Right cardiac atrium (tissue), 5 donors: ENCODE data around the gene SMIM3. TPM values are rescaled to one million over a fixed set of nuclear protein-coding genes. Genes with fewer than 3 reads are reported as not detected.
"Not testable (repeated sequence)": the region's sequence is repeated elsewhere in the genome, so short reads cannot be mapped to it uniquely, and the experiment has no call there.

Experiments
- ATAC-seq, 2 donors: fragments of 200-7000 bp; cut with Tn5 transposase; one replicate each; pipeline versions ENCODE4 v1.8.0 to v1.9.1; 2020; ENCODE audit warnings: moderate library complexity in 2 of 2, mild to moderate bottlenecking in 1 of 2
- DNase-seq, 3 donors: peaks; one replicate each; pipeline ENCODE4 v3.0.0-alpha.2; 2020
- H3K27ac ChIP-seq: one replicate; pipeline ENCODE4 v1.5.1; 2013; ENCODE audit warnings: mild to moderate bottlenecking, low read length, control low read depth, moderate library complexity
- H3K27me3 ChIP-seq: one replicate; pipeline ENCODE4 v1.6.1; 2013; ENCODE audit not compliant: control insufficient read depth, insufficient read depth
- H3K4me1 ChIP-seq: one replicate; pipeline ENCODE4 v1.6.1; 2013; ENCODE audit warnings: low read length; ENCODE audit not compliant: control insufficient read depth, insufficient read depth
- H3K4me3 ChIP-seq: one replicate; pipeline ENCODE4 v1.5.1; 2013; ENCODE audit warnings: low read length, control low read depth
- H3K9me3 ChIP-seq: one replicate; pipeline ENCODE4 v1.6.1; 2013; ENCODE audit warnings: low read length; ENCODE audit not compliant: control insufficient read depth
- WGBS: extraction: QIAGEN DNeasy Blood & Tissue Kit; methylation state at CpG from one replicate; pipeline ENCODE4 v1.1.7; 2013; 5-methylcytosine and 5-hydroxymethylcytosine counted together
- intact Hi-C, 4 donors: fragments of 100-400 bp; cut with DNase I; formaldehyde crosslinking; loops; one replicate each; pipeline versions ENCODE4 v1.11.0 to v1.14.0; 2022 to 2023
- long read RNA-seq, 4 donors: library from polyadenylated mRNA; unstranded; transcript quantifications; one replicate each; pipeline ENCODE4 v2.0.0, GENCODE V29; 2020 to 2021
- polyA plus RNA-seq: library from polyadenylated mRNA; stranded (reverse); fragments of 200-250 nt; gene quantifications from one replicate; pipeline ENCODE4 v1.2.3, GENCODE V29; 2013
- total RNA-seq, 4 donors: library from RNA; stranded (reverse); fragmentation: NEBNext Ultra II Directional; extraction: Animal tissue kit (Norgen Biotek cat#: 25700); gene quantifications; one replicate each; pipeline ENCODE4 v1.2.1, GENCODE V29; 2021
- donor health status: healthy with polysubstance abuse.
- donor health status: DM: no; HTN: yes; CAD: no.
- donor health status: DM: no; HTN: no; CAD: no.
- donor health status: DM: no; HTN: yes; CAD: no; lungs with severe emphysema.
- donor health status: DM: yes; HTN: yes; CAD: no.

The SMIM3 gene
- 10 to 100 TPM; 16.3 to 33.5 (median 19.9) TPM for total RNA-seq
- 22.9 TPM for polyA plus RNA-seq
- long read RNA-seq, donor 1, transcript SMIM3-201 (2 exons, 2,332 nt): major isoform, 46 of 47 reads
- long read RNA-seq, donor 1, partial matches to known transcripts: 0 of 47 reads
- long read RNA-seq, donor 1, other reads (novel, unspliced or antisense): 1 of 47 reads
- long read RNA-seq, donor 2, transcript SMIM3-201 (2 exons, 2,332 nt): major isoform, 15 of 15 reads
- long read RNA-seq, donor 2, partial matches to known transcripts: 0 of 15 reads
- long read RNA-seq, donor 2, other reads (novel, unspliced or antisense): 0 of 15 reads
- long read RNA-seq, donor 3, transcript SMIM3-201 (2 exons, 2,332 nt): major isoform, 134 of 136 reads
- long read RNA-seq, donor 3, partial matches to known transcripts: 1 of 136 reads
- long read RNA-seq, donor 3, other reads (novel, unspliced or antisense): 1 of 136 reads
- long read RNA-seq, donor 4, transcript SMIM3-201 (2 exons, 2,332 nt): major isoform, 18 of 20 reads
- long read RNA-seq, donor 4, partial matches to known transcripts: 0 of 20 reads
- long read RNA-seq, donor 4, other reads (novel, unspliced or antisense): 2 of 20 reads

GRCh38 chr5:150778517-150779396 is at the start of gene SMIM3:
Gene SMIM3 (plus strand): TSS chr5:150778757. CDS start chr5:150795441, 16,684 bp downstream.
- 1% methylated on average over 59 of the region's 59 CpGs for WGBS
- intact Hi-C loops: no loop called here
- ATAC-seq (peak; percentile 86 to 91), DNase-seq (peak; percentile 88 to 94 (median 93))
- H3K9me3 ChIP-seq: no peaks in the 10 kb centered on the region
- peak within 1 kb of the TSS; percentile 92 for H3K27ac ChIP-seq
- H3K4me1 ChIP-seq: peaks cover 8% of the 10 kb centered on the region
- no peaks in the 10 kb centered on the region for H3K27me3 ChIP-seq
- H3K4me3 ChIP-seq: peak within 1 kb of the TSS; percentile 84

- intact Hi-C loops: no loop called here
- 94% methylated on average over 4 of the region's 4 CpGs for WGBS
These were observed 48.7 kb upstream of the SMIM3 start for GRCh38 chr5:150729859-150730258.

GRCh38 chr5:150731669-150732242 is 46.8 kb upstream of the SMIM3 start:
- Histone ChIP-seq H3K9me3 (no peaks in the 10 kb centered on the region), H3K4me3 (no peak overlapping the region), H3K27ac (no peak overlapping the region), H3K27me3 (no peaks in the 10 kb centered on the region), H3K4me1 (peaks cover 5% of the 10 kb centered on the region)
- intact Hi-C loops: no loop called here
- WGBS: 87% methylated on average over 6 of the region's 6 CpGs
- ATAC-seq (peak in 1 of 2 donors; percentile 73), DNase-seq (no peak)

More at GRCh38 chr5:150729859-150730258, 48.7 kb upstream of the SMIM3 start:
- no peak overlapping the region for H3K4me3 ChIP-seq
- DNase-seq: no peak
- H3K27me3 ChIP-seq: no peaks in the 10 kb centered on the region
- H3K4me1 ChIP-seq: peaks cover 2% of the 10 kb centered on the region
- no peak overlapping the region for H3K27ac ChIP-seq
- ATAC-seq: no peak
- no peaks in the 10 kb centered on the region for H3K9me3 ChIP-seq

GRCh38 chr5:150734579-150735384 is 43.8 kb upstream of the SMIM3 start:
- no peak overlapping the region for H3K4me3 ChIP-seq
- no peaks in the 10 kb centered on the region for H3K27me3 ChIP-seq
- ATAC-seq (peak; percentile 36 to 64), DNase-seq (peak; percentile 40 to 78 (median 77))
- peaks cover 5% of the 10 kb centered on the region for H3K4me1 ChIP-seq
- intact Hi-C loops: no loop called here
- WGBS: 92% methylated on average over 7 of the region's 7 CpGs
- H3K27ac ChIP-seq: peak overlapping the region; percentile 37
- H3K9me3 ChIP-seq: no peaks in the 10 kb centered on the region

GRCh38 chr5:150738862-150739261 is 39.7 kb upstream of the SMIM3 start:
- Histone ChIP-seq H3K9me3 (no peaks in the 10 kb centered on the region), H3K27ac (no peak overlapping the region), H3K4me3 (no peak overlapping the region), H3K4me1 (peaks cover 5% of the 10 kb centered on the region), H3K27me3 (no peaks in the 10 kb centered on the region)
- ATAC-seq: no peak
- 93% methylated on average over 7 of the region's 7 CpGs for WGBS
- intact Hi-C loops: no loop called here
- DNase-seq: no peak

- Histone ChIP-seq H3K4me1 (no peaks in the 10 kb centered on the region), H3K9me3 (no peaks in the 10 kb centered on the region), H3K27ac (no peak overlapping the region), H3K4me3 (no peak overlapping the region), H3K27me3 (no peaks in the 10 kb centered on the region)
- intact Hi-C loops: no loop called here
- no peak for DNase-seq
- ATAC-seq: no peak
These were observed 37.6 kb upstream of the SMIM3 start for GRCh38 chr5:150740992-150741391.

- intact Hi-C loops, H3K4me3 ChIP-seq, H3K9me3 ChIP-seq, H3K27ac ChIP-seq, H3K4me1 ChIP-seq, H3K27me3 ChIP-seq, DNase-seq: not testable (repeated sequence)
- 87% methylated on average over 18 of the region's 18 CpGs for WGBS
- ATAC-seq: peak; percentile 42 to 64
These were observed 36.0 kb upstream of the SMIM3 start for GRCh38 chr5:150742455-150743141.

- DNase-seq, H3K27ac ChIP-seq, H3K27me3 ChIP-seq, intact Hi-C loops, H3K4me1 ChIP-seq, H3K4me3 ChIP-seq, H3K9me3 ChIP-seq, ATAC-seq: not testable (repeated sequence)
- 94% methylated on average over 9 of the region's 9 CpGs for WGBS
These were observed 35.4 kb upstream of the SMIM3 start for GRCh38 chr5:150743142-150743488.

GRCh38 chr5:150750469-150750868 is 28.1 kb upstream of the SMIM3 start:
- ATAC-seq (no peak), DNase-seq (no peak)
- intact Hi-C loops: no loop called here
- Histone ChIP-seq H3K4me1 (no peaks in the 10 kb centered on the region), H3K4me3 (no peak overlapping the region), H3K27ac (no peak overlapping the region), H3K9me3 (no peaks in the 10 kb centered on the region), H3K27me3 (no peaks in the 10 kb centered on the region)
- WGBS: 53% methylated on average over 2 of the region's 2 CpGs
